NB4 (cell line): ENCODE results near the gene BICRA.
"Not testable (repeated sequence)": the region's sequence is repeated elsewhere in the genome, so short reads cannot be mapped to it uniquely, and the experiment has no call there.

Experiments used
- DNase-seq: peaks from one replicate; pipeline ENCODE4 v3.0.0; 2010; ENCODE audit warnings: low read depth
- H3K4me3 ChIP-seq: one replicate; pipeline ENCODE4 v1.5.1; 2011; ENCODE audit warnings: mild to moderate bottlenecking, low read depth, low read length, moderate library complexity
- MYC ChIP-seq: IDR thresholded peaks from 2 replicates; pipeline ENCODE4 v1.6.1; 2011; ENCODE audit warnings: low read depth, low read length
- POLR2A ChIP-seq: IDR thresholded peaks from 2 replicates; pipeline ENCODE4 v1.6.1; 2011; ENCODE audit warnings: mild to moderate bottlenecking; ENCODE audit not compliant: insufficient read length; ENCODE audit errors: extremely low read depth
- TF ChIP-seq, protein P1 (sequence below): IDR thresholded peaks from 2 replicates; pipeline ENCODE4 v1.6.1; 2011; ENCODE audit warnings: low read depth, low read length
- TF ChIP-seq, protein P2 (sequence below): IDR thresholded peaks from one replicate; pipeline ENCODE4 v1.5.1; 2012; ENCODE audit warnings: low read depth, low read length

BICRA gene

DNA sequence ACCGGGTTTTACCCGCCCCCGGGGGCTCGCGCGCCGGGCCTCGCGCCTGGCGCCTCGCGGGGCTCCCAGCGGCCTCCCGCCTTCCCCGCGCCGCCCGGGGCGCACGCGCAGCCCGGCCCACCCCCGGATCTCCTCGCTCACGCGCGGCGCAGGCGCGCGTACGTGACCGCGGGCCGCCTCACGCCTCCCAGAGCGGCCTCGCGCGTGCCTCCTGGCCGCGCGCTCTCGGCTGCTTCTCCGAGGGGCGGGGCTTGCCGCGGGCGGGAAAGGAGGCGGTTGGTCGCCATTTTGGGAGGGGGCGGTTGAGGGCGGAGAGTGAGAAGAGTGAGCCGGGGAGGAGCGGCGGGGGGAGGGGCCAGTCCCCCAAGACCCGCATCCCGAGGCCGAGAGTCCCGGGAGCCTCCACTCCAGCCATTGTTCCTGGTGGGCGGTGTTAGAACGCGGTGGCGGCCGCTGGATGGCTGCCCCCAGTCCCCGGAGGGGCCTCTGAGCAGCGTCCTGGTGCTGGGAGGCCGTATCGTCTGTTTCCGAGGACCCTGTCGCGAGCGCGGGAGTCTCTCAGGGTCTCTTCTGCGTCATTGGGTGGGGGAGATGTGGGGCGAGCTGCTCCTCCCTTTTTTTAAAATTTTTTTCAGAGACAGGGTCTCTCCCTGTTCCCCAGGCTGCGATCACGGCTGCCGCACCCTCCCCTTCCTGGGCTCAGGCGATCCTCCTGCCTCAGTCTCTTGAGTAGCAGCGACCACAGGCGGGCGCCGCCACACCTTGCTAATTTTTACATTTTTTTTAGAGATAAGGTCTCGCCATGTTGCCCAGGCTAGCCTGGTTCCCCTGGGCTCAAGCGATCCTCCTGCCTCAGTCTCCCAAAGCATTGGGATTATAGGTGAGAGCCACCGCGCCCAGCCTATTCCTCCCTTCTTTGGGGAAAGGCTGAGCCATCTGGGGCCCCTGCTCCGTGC is 35.6 kb upstream of the BICRA start, which contains the start of gene ZNF541:
Gene ZNF541 (minus strand): TSS at position 78 of the 956 bp plus-strand sequence. CDS start 17,292 bp downstream, outside the sequence.
- no peak for DNase-seq
- TF ChIP-seq, protein P1, sequence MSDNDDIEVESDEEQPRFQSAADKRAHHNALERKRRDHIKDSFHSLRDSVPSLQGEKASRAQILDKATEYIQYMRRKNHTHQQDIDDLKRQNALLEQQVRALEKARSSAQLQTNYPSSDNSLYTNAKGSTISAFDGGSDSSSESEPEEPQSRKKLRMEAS: no peak
- no peak for TF ChIP-seq MYC
- no peak for TF ChIP-seq POLR2A
- TF ChIP-seq, protein P2, sequence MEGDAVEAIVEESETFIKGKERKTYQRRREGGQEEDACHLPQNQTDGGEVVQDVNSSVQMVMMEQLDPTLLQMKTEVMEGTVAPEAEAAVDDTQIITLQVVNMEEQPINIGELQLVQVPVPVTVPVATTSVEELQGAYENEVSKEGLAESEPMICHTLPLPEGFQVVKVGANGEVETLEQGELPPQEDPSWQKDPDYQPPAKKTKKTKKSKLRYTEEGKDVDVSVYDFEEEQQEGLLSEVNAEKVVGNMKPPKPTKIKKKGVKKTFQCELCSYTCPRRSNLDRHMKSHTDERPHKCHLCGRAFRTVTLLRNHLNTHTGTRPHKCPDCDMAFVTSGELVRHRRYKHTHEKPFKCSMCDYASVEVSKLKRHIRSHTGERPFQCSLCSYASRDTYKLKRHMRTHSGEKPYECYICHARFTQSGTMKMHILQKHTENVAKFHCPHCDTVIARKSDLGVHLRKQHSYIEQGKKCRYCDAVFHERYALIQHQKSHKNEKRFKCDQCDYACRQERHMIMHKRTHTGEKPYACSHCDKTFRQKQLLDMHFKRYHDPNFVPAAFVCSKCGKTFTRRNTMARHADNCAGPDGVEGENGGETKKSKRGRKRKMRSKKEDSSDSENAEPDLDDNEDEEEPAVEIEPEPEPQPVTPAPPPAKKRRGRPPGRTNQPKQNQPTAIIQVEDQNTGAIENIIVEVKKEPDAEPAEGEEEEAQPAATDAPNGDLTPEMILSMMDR: no peak
- no peak within 1 kb of the TSS for H3K4me3 ChIP-seq

DNA sequence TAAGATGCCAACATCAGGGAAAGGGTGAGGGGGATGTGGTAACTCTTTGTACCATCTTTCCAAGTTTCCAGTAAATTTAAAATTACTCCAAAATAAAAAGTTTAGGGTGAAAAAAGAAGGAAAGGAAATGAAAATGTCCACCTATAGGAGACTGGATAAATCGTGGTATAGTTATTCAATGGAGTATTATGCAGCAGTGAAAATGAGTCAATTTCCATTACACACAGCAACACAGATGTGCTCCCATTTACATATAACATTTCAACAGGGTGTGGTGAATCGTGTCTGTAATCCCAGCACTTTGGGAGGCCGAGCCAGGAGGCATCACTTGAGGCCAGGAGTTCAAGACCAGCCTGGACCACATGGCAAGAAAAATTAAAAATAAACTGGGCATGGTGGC is 28.5 kb upstream of the BICRA start:
- TF ChIP-seq, protein P1: no peak
- TF ChIP-seq MYC (no peak), POLR2A (no peak)
- TF ChIP-seq, protein P2: no peak
- H3K4me3 ChIP-seq: no peak overlapping the region
- DNase-seq: no peak

GRCh38 chr19:47581605-47582319 is 27.2 kb upstream of the BICRA start:
- H3K4me3 ChIP-seq: no peak overlapping the region
- no peak for DNase-seq
- TF ChIP-seq, protein P2: no peak
- TF ChIP-seq, protein P1: no peak
- TF ChIP-seq POLR2A: no peak
- no peak for TF ChIP-seq MYC

DNA sequence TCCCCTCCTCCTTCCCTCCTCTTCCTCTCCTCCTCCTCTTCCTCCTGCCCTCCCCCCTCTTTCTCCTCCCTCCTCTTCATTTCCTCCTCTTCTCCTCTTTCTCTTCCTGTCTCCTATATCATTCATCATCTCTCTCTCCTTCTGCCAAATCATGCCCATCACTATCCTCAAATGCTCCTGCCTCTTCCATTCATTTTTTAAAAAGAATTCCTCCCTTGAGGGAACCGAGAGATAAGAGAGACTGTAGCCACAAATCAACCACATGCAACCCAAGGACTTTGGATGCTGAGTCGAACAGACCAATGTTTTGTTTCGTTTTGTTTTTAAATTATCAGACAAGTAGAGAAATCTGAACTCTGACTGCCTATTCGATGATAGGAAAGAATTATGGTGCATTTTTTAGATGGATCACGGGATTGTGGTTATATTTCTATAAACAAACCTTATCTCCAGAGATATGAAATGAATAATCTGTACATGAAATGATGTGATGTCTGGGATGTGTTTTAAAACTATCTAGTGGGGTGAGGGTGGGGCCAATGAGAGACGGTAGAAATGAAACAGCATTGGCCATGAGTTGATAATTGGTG is 26.5 kb upstream of the BICRA start:
- TF ChIP-seq POLR2A (no peak), MYC (no peak)
- TF ChIP-seq, protein P1: no peak
- TF ChIP-seq, protein P2: no peak
- DNase-seq: no peak
- H3K4me3 ChIP-seq: no peak overlapping the region

- DNase-seq, H3K4me3 ChIP-seq: not testable (repeated sequence)
Observed at GRCh38 chr19:47583161-47583560, 25.8 kb upstream of the BICRA start.
